Globus pallidus (tissue), 1 donor: ENCODE data around the gene CDC42SE2.
"Not testable (repeated sequence)": the region's sequence is repeated elsewhere in the genome, so short reads cannot be mapped to it uniquely, and the experiment has no call there.

Source experiments
- DNase-seq: peaks from one replicate; pipeline ENCODE4 v3.0.0-alpha.2; 2015; ENCODE audit warnings: low spot score

CDC42SE2 gene

GRCh38 chr5:131318455-131318854 lies 54.6 kb downstream of the CDC42SE2 start:
- DNase-seq = no peak

GRCh38 chr5:131321066-131321465 lies 57.2 kb downstream of the CDC42SE2 start:
- no peak for DNase-seq

GRCh38 chr5:131322926-131323325 lies 59.1 kb downstream of the CDC42SE2 start:
- DNase-seq = no peak

GRCh38 chr5:131323378-131323777 lies 59.5 kb downstream of the CDC42SE2 start:
- no peak for DNase-seq

GRCh38 chr5:131324303-131324702 lies 60.5 kb downstream of the CDC42SE2 start:
- peak; percentile 87 for DNase-seq

- no peak for DNase-seq
Measured at GRCh38 chr5:131328536-131329285, 64.9 kb downstream of the CDC42SE2 start.

GRCh38 chr5:131329286-131329560 lies 65.4 kb downstream of the CDC42SE2 start:
- DNase-seq = no peak

GRCh38 chr5:131330031-131330430 lies 66.2 kb downstream of the CDC42SE2 start:
- DNase-seq = no peak

- DNase-seq = not testable (repeated sequence)
Measured at GRCh38 chr5:131335756-131336155, 71.9 kb downstream of the CDC42SE2 start.

- not testable (repeated sequence) for DNase-seq
Measured at GRCh38 chr5:131336801-131337200, 72.9 kb downstream of the CDC42SE2 start.

GRCh38 chr5:131337240-131338050 lies 73.6 kb downstream of the CDC42SE2 start:
- not testable (repeated sequence) for DNase-seq

- DNase-seq = no peak
Measured at GRCh38 chr5:131338051-131338453, 74.2 kb downstream of the CDC42SE2 start.

GRCh38 chr5:131344288-131344687 lies 80.4 kb downstream of the CDC42SE2 start:
- not testable (repeated sequence) for DNase-seq

GRCh38 chr5:131346204-131346603 lies 82.4 kb downstream of the CDC42SE2 start:
- not testable (repeated sequence) for DNase-seq

- DNase-seq = no peak
Measured at GRCh38 chr5:131353991-131354390, 90.1 kb downstream of the CDC42SE2 start.

- DNase-seq = no peak
Measured at GRCh38 chr5:131355971-131356528, 92.2 kb downstream of the CDC42SE2 start.

GRCh38 chr5:131356619-131357018 lies 92.8 kb downstream of the CDC42SE2 start:
- DNase-seq = no peak

GRCh38 chr5:131357739-131358561 lies 94.1 kb downstream of the CDC42SE2 start:
- no peak for DNase-seq

GRCh38 chr5:131361677-131362315 lies 97.9 kb downstream of the CDC42SE2 start:
- DNase-seq = no peak

- no peak for DNase-seq
Measured at GRCh38 chr5:131363811-131364506, 100.1 kb downstream of the CDC42SE2 start.

- DNase-seq = no peak
Measured at GRCh38 chr5:131364507-131365050, 100.7 kb downstream of the CDC42SE2 start.
